H1 (cell line): ENCODE data around the gene STX8. TPM values are rescaled to one million over a fixed set of nuclear protein-coding genes. Genes with fewer than 3 reads are reported as not detected.

Source experiments
- CTCF ChIA-PET: fragments of 300-600 bp; sonication (Branson Sonifier 250); formaldehyde crosslinking; loops from one replicate; lab custom pipeline; 2021; ENCODE audit not compliant: partially characterized antibody; lab: Charles Lee
- POLR2A ChIA-PET: fragments of 300-600 bp; sonication (Branson Sonifier 250); formaldehyde crosslinking; loops from one replicate; lab custom pipeline; 2021; ENCODE audit warnings: inconsistent platforms; ENCODE audit not compliant: partially characterized antibody; lab: Charles Lee
- DNase-seq, 2 experiments: peaks; one replicate each; pipeline versions ENCODE4 v3.0.0 to v3.0.0-alpha.2; 2010 to 2022; ENCODE audit warnings: low spot score in 2 of 2, low read depth in 1 of 2, mixed read lengths in 1 of 2
- FAIRE-seq: peaks from 2 replicates; lab custom pipeline; 2011; peaks lifted over from hg19 to GRCh38; lab: Jason Lieb, UNC
- H2AFZ ChIP-seq: 2 replicates; pipeline ENCODE4 v1.8.1; 2012; ENCODE audit warnings: low read length, inconsistent platforms
- H2AK5ac ChIP-seq: 2 replicates; pipeline ENCODE4 v1.6.1; 2013; ENCODE audit warnings: low read depth, low read length
- H2BK120ac ChIP-seq: replicated peaks from 2 replicates; pipeline ENCODE3; 2013; ENCODE audit warnings: low read depth, low read length, inconsistent platforms
- H2BK12ac ChIP-seq: 2 replicates; pipeline ENCODE4 v1.6.1; 2013; ENCODE audit warnings: low read depth, low read length
- H2BK15ac ChIP-seq: 2 replicates; pipeline ENCODE4 v1.6.1; 2013; ENCODE audit warnings: low read length
- H2BK20ac ChIP-seq: 2 replicates; pipeline ENCODE4 v1.6.1; 2013; ENCODE audit warnings: low read length
- H2BK5ac ChIP-seq: 2 replicates; pipeline ENCODE4 v1.6.1; 2013; ENCODE audit warnings: low read depth, low read length
- H3K14ac ChIP-seq: 2 replicates; pipeline ENCODE4 v1.6.1; 2013; ENCODE audit warnings: inconsistent platforms; ENCODE audit not compliant: insufficient read length
- H3K18ac ChIP-seq: 2 replicates; pipeline ENCODE4 v1.6.1; 2013; ENCODE audit warnings: low read length; ENCODE audit errors: extremely low read depth
- H3K23ac ChIP-seq: 2 replicates; pipeline ENCODE4 v1.6.1; 2013; ENCODE audit warnings: inconsistent platforms; ENCODE audit not compliant: insufficient read length
- H3K23me2 ChIP-seq: 2 replicates; pipeline ENCODE4 v1.6.1; 2013; ENCODE audit warnings: low read depth, low read length
- H3K27ac ChIP-seq: 2 replicates; pipeline ENCODE4 v1.6.1; 2011; ENCODE audit warnings: low read depth, low read length, inconsistent platforms
- H3K27me3 ChIP-seq, 4 experiments: replicated peaks in 1 of 4; 1 replicate in 1 of 4; 2 replicates in 3 of 4; pipeline versions ENCODE4 v1.6.1 to v1.8.1; 2011 to 2013; ENCODE audit warnings: low read length in 3 of 4, mild to moderate bottlenecking in 3 of 4, inconsistent platforms in 2 of 4, mixed read lengths in 2 of 4, moderate library complexity in 1 of 4; ENCODE audit not compliant: control insufficient read depth in 3 of 4, insufficient read depth in 3 of 4; ENCODE audit errors: extremely low read depth in 1 of 4
- H3K36me3 ChIP-seq, 4 experiments: 2 replicates each; pipeline versions ENCODE4 v1.6.1 to v1.8.1; 2011 to 2013; ENCODE audit warnings: mild to moderate bottlenecking in 4 of 4, low read length in 3 of 4, moderate library complexity in 2 of 4, control low read depth in 1 of 4, inconsistent platforms in 1 of 4; ENCODE audit not compliant: insufficient read depth in 4 of 4, control insufficient read depth in 2 of 4
- H3K4ac ChIP-seq: replicated peaks from 2 replicates; pipeline ENCODE3; 2013; ENCODE audit warnings: low read length, low read depth, mixed read lengths, inconsistent platforms; ENCODE audit not compliant: insufficient read length
- H3K4me1 ChIP-seq, 4 experiments: replicated peaks in 1 of 4; 1 replicate in 1 of 4; 2 replicates in 3 of 4; pipeline versions ENCODE4 v1.6.1 to v1.8.1; 2011 to 2013; ENCODE audit warnings: low read length in 3 of 4, inconsistent platforms in 2 of 4, mixed read lengths in 1 of 4; ENCODE audit not compliant: insufficient read depth in 4 of 4, control insufficient read depth in 3 of 4
- H3K4me2 ChIP-seq, 2 experiments: 2 replicates each; pipeline versions ENCODE4 v1.6.1 to v1.8.1; 2011 to 2013; ENCODE audit warnings: low read depth in 2 of 2, low read length in 2 of 2, control low read depth in 1 of 2, inconsistent platforms in 1 of 2, mild to moderate bottlenecking in 1 of 2; ENCODE audit not compliant: insufficient read depth in 1 of 2
- H3K4me3 ChIP-seq, 4 experiments: fragments of 200-600, 300-600 bp in 1 of 4; sonication (generic), shearing (Covaris generic), sonication (Bioruptor Twin) in 1 of 4; 2 replicates each; pipeline versions ENCODE4 v1.5.1 to v1.8.1; 2011 to 2016; ENCODE audit warnings: low read length in 4 of 4, low read depth in 3 of 4, control low read depth in 2 of 4, inconsistent platforms in 2 of 4, mild to moderate bottlenecking in 2 of 4, mixed read lengths in 1 of 4, moderate library complexity in 1 of 4; ENCODE audit not compliant: insufficient read depth in 2 of 4; ENCODE audit errors: extremely low read depth in 1 of 4
- H3K56ac ChIP-seq: replicated peaks from 2 replicates; pipeline ENCODE3; 2013; ENCODE audit warnings: low read depth, mild to moderate bottlenecking, mixed read lengths, low read length, inconsistent platforms; ENCODE audit not compliant: insufficient read length
- H3K79me1 ChIP-seq: 2 replicates; pipeline ENCODE4 v1.6.1; 2013; ENCODE audit warnings: low read depth, low read length, control low read depth
- H3K79me2 ChIP-seq, 2 experiments: 2 replicates each; pipeline versions ENCODE4 v1.6.1 to v1.8.1; 2012 to 2013; ENCODE audit warnings: low read length in 2 of 2, mild to moderate bottlenecking in 2 of 2, inconsistent platforms in 1 of 2; ENCODE audit not compliant: insufficient read depth in 2 of 2, control insufficient read depth in 1 of 2
- H3K9ac ChIP-seq, 4 experiments: replicated peaks in 1 of 4; 1 replicate in 1 of 4; 2 replicates in 3 of 4; pipeline versions ENCODE4 v1.6.1 to v1.8.1; 2011 to 2013; ENCODE audit warnings: low read depth in 3 of 4, low read length in 3 of 4, control low read depth in 2 of 4, mild to moderate bottlenecking in 2 of 4, moderate library complexity in 2 of 4, inconsistent platforms in 1 of 4; ENCODE audit errors: extremely low read depth in 1 of 4
- H3K9me3 ChIP-seq, 2 experiments: 2 replicates each; pipeline versions ENCODE4 v1.6.1 to v1.8.1; 2012 to 2013; ENCODE audit warnings: mild to moderate bottlenecking in 2 of 2, moderate library complexity in 2 of 2, control low read depth in 1 of 2, inconsistent platforms in 1 of 2, low read depth in 1 of 2, low read length in 1 of 2, mixed read lengths in 1 of 2; ENCODE audit not compliant: insufficient read depth in 2 of 2
- H4K20me1 ChIP-seq, 2 experiments: replicated peaks in 1 of 2; 2 replicates each; pipeline versions ENCODE3 to v1.8.1; 2011 to 2013; ENCODE audit warnings: inconsistent platforms in 2 of 2, low read length in 2 of 2, mild to moderate bottlenecking in 1 of 2; ENCODE audit not compliant: insufficient read depth in 2 of 2, control insufficient read depth in 1 of 2
- H4K5ac ChIP-seq: 2 replicates; pipeline ENCODE4 v1.6.1; 2013; ENCODE audit warnings: low read length, low read depth, mixed read lengths, inconsistent platforms; ENCODE audit not compliant: insufficient read length
- H4K8ac ChIP-seq: 2 replicates; pipeline ENCODE4 v1.8.0; 2013; ENCODE audit warnings: mild to moderate bottlenecking, moderate library complexity, low read length, inconsistent platforms; ENCODE audit not compliant: insufficient read depth; ENCODE audit errors: extremely low read depth
- H4K91ac ChIP-seq: replicated peaks from 2 replicates; pipeline ENCODE3; 2013; ENCODE audit warnings: low read length, mixed read lengths, inconsistent platforms; ENCODE audit not compliant: insufficient read length
- BACH1 ChIP-seq: IDR thresholded peaks from 2 replicates; pipeline ENCODE4 v1.6.1; 2012; ENCODE audit warnings: low read length, improper control_type of control experiment
- BCL11A ChIP-seq, 2 experiments: IDR thresholded peaks; one replicate each; pipeline ENCODE4 v1.6.1; 2011; ENCODE audit warnings: low read depth in 2 of 2, low read length in 2 of 2, mild to moderate bottlenecking in 2 of 2
- CHD1 ChIP-seq: IDR thresholded peaks from 2 replicates; pipeline ENCODE4 v1.6.1; 2012; ENCODE audit warnings: low read depth, low read length, improper control_type of control experiment
- CTBP2 ChIP-seq: IDR thresholded peaks from 2 replicates; pipeline ENCODE4 v1.7.0; 2011; ENCODE audit warnings: borderline replicate concordance, mild to moderate bottlenecking, moderate library complexity, mixed read lengths, low read length; ENCODE audit not compliant: insufficient read depth, insufficient read length
- JUN ChIP-seq: IDR thresholded peaks from 2 replicates; pipeline ENCODE4 v1.6.1; 2011; ENCODE audit warnings: low read depth, mild to moderate bottlenecking, improper control_type of control experiment, low read length
- MAX ChIP-seq: IDR thresholded peaks from 2 replicates; pipeline ENCODE4 v1.6.1; 2012; ENCODE audit warnings: inconsistent platforms
- NANOG ChIP-seq: IDR thresholded peaks from 2 replicates; pipeline ENCODE4 v1.6.1; 2011; ENCODE audit warnings: low read length, low read depth, mild to moderate bottlenecking, inconsistent platforms; ENCODE audit not compliant: insufficient read depth, poor library complexity, severe bottlenecking
- POU5F1 ChIP-seq: IDR thresholded peaks from 2 replicates; pipeline ENCODE4 v1.6.1; 2011; ENCODE audit warnings: low read depth, mild to moderate bottlenecking, low read length, moderate library complexity
- RFX5 ChIP-seq: IDR thresholded peaks from 2 replicates; pipeline ENCODE4 v1.6.1; 2011; ENCODE audit warnings: low read depth, low read length, improper control_type of control experiment, borderline replicate concordance
- SAP30 ChIP-seq: fragments of 300-600 bp; sonication (generic); IDR thresholded peaks from 2 replicates; pipeline ENCODE4 v1.7.1; 2012; ENCODE audit warnings: low read length, moderate library complexity, mild to moderate bottlenecking, inconsistent platforms; ENCODE audit not compliant: insufficient read depth, insufficient replicate concordance
- SIX5 ChIP-seq: IDR thresholded peaks from 2 replicates; pipeline ENCODE4 v1.6.1; 2011; ENCODE audit warnings: mild to moderate bottlenecking, low read depth, low read length
- SP2 ChIP-seq: IDR thresholded peaks from 2 replicates; pipeline ENCODE4 v1.6.1; 2012; ENCODE audit warnings: mild to moderate bottlenecking, low read length, inconsistent platforms
- TBP ChIP-seq: IDR thresholded peaks from 2 replicates; pipeline ENCODE4 v1.6.1; 2011; ENCODE audit warnings: low read depth, low read length, improper control_type of control experiment
- TEAD4 ChIP-seq: IDR thresholded peaks from 2 replicates; pipeline ENCODE4 v1.6.1; 2012; ENCODE audit warnings: low read depth, low read length, inconsistent platforms, mixed read lengths
- ZNF274 ChIP-seq: IDR thresholded peaks from 2 replicates; pipeline ENCODE4 v1.7.0; 2012; ENCODE audit warnings: low read length, borderline replicate concordance; ENCODE audit errors: extremely low read depth
- WGBS, 2 experiments: shearing (Covaris generic) in 1 of 2; methylation state at CpG; one replicate each; pipeline versions ENCODE4 v1.1.6 to v1.1.7; 2013 to 2015; ENCODE audit warnings: low lambda C conversion rate in 2 of 2, mixed read lengths in 2 of 2, inconsistent platforms in 1 of 2, low coverage in 1 of 2, missing lambda C conversion rate in 1 of 2; ENCODE audit not compliant: insufficient replicate concordance in 2 of 2, insufficient coverage in 1 of 2, insufficient read length in 1 of 2; ENCODE audit errors: extremely low coverage in 1 of 2, missing lambda C conversion rate in 1 of 2; 5-methylcytosine and 5-hydroxymethylcytosine counted together
- polyA plus RNA-seq, 7 experiments: library from polyadenylated mRNA; depleted of rRNA in 3 of 7; stranded (reverse) in 5 of 7; unstranded in 2 of 7; fragments of >200 nt in 5 of 7; fragments of 200-250 nt in 2 of 7; gene quantifications; 1 replicate in 5 of 7; 2 replicates in 1 of 7; 4 replicates in 1 of 7; pipeline versions ENCODE4 v1.2.1 to v1.2.3, GENCODE V29; 2011 to 2013; ENCODE audit warnings: missing spikeins in 2 of 7, mixed read lengths in 2 of 7
- total RNA-seq: library from RNA; stranded (reverse); fragmentation: NEBNext Ultra II Directional; extraction: Animal tissue kit (Norgen Biotek cat#: 25700); gene quantifications from 2 replicates; pipeline ENCODE4 v1.2.1, GENCODE V29; 2021

Gene STX8
- total and polyA plus RNA-seq, 2 of the 8 experiments (the other 6 are each of a cell fraction or from before 2014, with no cell fraction given): 22.8 to 42.5 TPM

GRCh38 chr17:9470171-9470570 lies 105.4 kb downstream of the STX8 start:
- Histone ChIP-seq H2BK12ac (no peak overlapping the region), H4K20me1 (no peaks in the 10 kb centered on the region), H3K4me1 (peaks cover 0 to 4% (median 1%) of the 10 kb centered on the region in 4 experiments; a peak in 2 of 7 replicates), H3K27me3 (no peaks in the 10 kb centered on the region), H4K8ac (no peak overlapping the region), H3K9me3 (no peaks in the 10 kb centered on the region), H3K14ac (no peak overlapping the region), H2BK15ac (no peak overlapping the region), H2AFZ (no peak overlapping the region), H3K56ac (no peak overlapping the region), H2BK5ac (no peak overlapping the region), H2BK120ac (no peak overlapping the region), H3K23ac (no peak overlapping the region), H3K4me3 (no peak overlapping the region), H3K4ac (no peak overlapping the region), H2BK20ac (no peak overlapping the region), H2AK5ac (no peak overlapping the region), H4K5ac (no peak overlapping the region), H3K4me2 (no peak overlapping the region), H4K91ac (no peak overlapping the region), H3K9ac (no peak overlapping the region), H3K23me2 (no peaks in the 10 kb centered on the region), H3K18ac (no peak overlapping the region), H3K27ac (no peak overlapping the region), H3K79me1 (no peaks in the 10 kb centered on the region), H3K36me3 (no peaks in the 10 kb centered on the region), H3K79me2 (no peaks in the 10 kb centered on the region)
- no peak for DNase-seq
- ChIA-PET POLR2A (no interaction called here), CTCF (interaction anchor here (1.4 to 2.2 kb wide), 3 partner anchors 14 to 68 kb away, joined by 3 to 4 read pairs (median 3); no protein-coding TSS in a partner anchor)
- no peak for FAIRE-seq
- WGBS, 2 experiments: 85% methylated on average over 4 of the region's 4 CpGs; no CpG with 5 or more reads in 1 of the 2 experiments
- TF ChIP-seq TEAD4: no peak
- TF ChIP-seq NANOG: no peak
- TF ChIP-seq TBP: no peak
- no peak for TF ChIP-seq CTBP2
- TF ChIP-seq RFX5: no peak
- no peak for TF ChIP-seq MAX
- TF ChIP-seq JUN: no peak
- no peak for TF ChIP-seq BACH1
- no peak for TF ChIP-seq ZNF274
- no peak for TF ChIP-seq BCL11A (IDR thresholded peaks at IDR 0.05; ENCODE audit: low read depth in 2 of 2, low read length in 2 of 2)
- TF ChIP-seq CHD1: no peak
- no peak for TF ChIP-seq SIX5
- TF ChIP-seq SP2: no peak
- TF ChIP-seq SAP30: no peak
- TF ChIP-seq POU5F1: no peak
